Sigmoid colon (tissue), 7 donors: ENCODE measurements around the gene MIEN1. TPM values are rescaled to one million over a fixed set of nuclear protein-coding genes. Genes with fewer than 3 reads are reported as not detected.
"Not testable (repeated sequence)": the region's sequence is repeated elsewhere in the genome, so short reads cannot be mapped to it uniquely, and the experiment has no call there.

Experiments
- DNase-seq: peaks from one replicate; pipeline ENCODE4 v3.0.0-alpha.2; 2019
- H3K27ac ChIP-seq, 4 donors: fragments of 200-600 bp; sonication (generic); one replicate each; pipeline ENCODE4 v1.5.1; 2016 to 2019; ENCODE audit warnings: mild to moderate bottlenecking in 1 of 4
- H3K27me3 ChIP-seq, 3 donors: fragments of 200-600 bp; sonication (generic); one replicate each; pipeline ENCODE4 v1.5.1; 2019; ENCODE audit warnings: mild to moderate bottlenecking in 1 of 3
- H3K36me3 ChIP-seq, 4 donors: fragments of 200-600 bp; sonication (generic); one replicate each; pipeline ENCODE4 v1.5.1; 2016 to 2019
- H3K4me1 ChIP-seq, 4 donors: fragments of 200-600 bp; sonication (generic); one replicate each; pipeline ENCODE4 v1.5.1; 2017 to 2019
- H3K4me3 ChIP-seq, 4 donors: fragments of 200-600 bp; sonication (generic); one replicate each; pipeline ENCODE4 v1.5.1; 2017 to 2019; ENCODE audit warnings: mild to moderate bottlenecking in 2 of 4, moderate library complexity in 1 of 4
- H3K9me3 ChIP-seq, 4 donors: fragments of 200-600 bp in 3 of 4; sonication (generic) in 3 of 4; one replicate each; pipeline versions ENCODE4 v1.5.1 to v1.6.1; 2013 to 2019
- EP300 ChIP-seq, 4 donors: sonication (generic); formaldehyde crosslinking; IDR thresholded peaks; one replicate each; pipeline ENCODE4 v1.6.1; 2017; ENCODE audit warnings: antibody characterized with exemption in 4 of 4
- POLR2A ChIP-seq, 2 donors: fragments of 450-650 bp; IDR thresholded peaks; one replicate each; pipeline ENCODE4 v1.6.1; 2016; ENCODE audit warnings: antibody characterized with exemption in 2 of 2, mild to moderate bottlenecking in 2 of 2, moderate library complexity in 2 of 2
- POLR2AphosphoS5 ChIP-seq, 4 donors: sonication (generic); formaldehyde crosslinking; IDR thresholded peaks; one replicate each; pipeline ENCODE4 v1.6.1; 2017; ENCODE audit warnings: antibody characterized with exemption in 4 of 4
- WGBS, 2 donors: extraction: QIAGEN DNeasy Blood & Tissue Kit; methylation state at CpG; one replicate each; pipeline ENCODE4 v1.1.7; 2013; 5-methylcytosine and 5-hydroxymethylcytosine counted together
- intact Hi-C: fragments of 100-400 bp; cut with DNase I; formaldehyde crosslinking; loops from one replicate; pipeline ENCODE4 v1.15.1; 2023
- polyA plus RNA-seq, 3 donors: library from polyadenylated mRNA; stranded (reverse); fragments of 200-250 nt; gene quantifications; one replicate each; pipeline ENCODE4 v1.2.3, GENCODE V29; 2013
- total RNA-seq, 4 donors: library from RNA; depleted of rRNA; stranded (reverse); fragments of >200 nt; gene quantifications; one replicate each; pipeline ENCODE4 v1.1.0, GENCODE V29; 2016
- TF ChIP-seq, protein P1 (sequence below), 4 experiments: fragments of 450-650 bp in 3 of 4; fragments of 200-600 bp in 1 of 4; IDR thresholded peaks; one replicate each; pipeline ENCODE4 v1.5.1; 2016 to 2019; ENCODE audit warnings: antibody characterized with exemption in 4 of 4, mild to moderate bottlenecking in 3 of 4, moderate library complexity in 2 of 4
- donor health status: healthy with polysubstance abuse.
- donor health status: Bipolar disorder and iron deficiency.
- donor health status: healthy.

The MIEN1 gene
- total and polyA plus RNA-seq, 7 donors, result 52.4 to 226 (median 65.5) TPM

DNA sequence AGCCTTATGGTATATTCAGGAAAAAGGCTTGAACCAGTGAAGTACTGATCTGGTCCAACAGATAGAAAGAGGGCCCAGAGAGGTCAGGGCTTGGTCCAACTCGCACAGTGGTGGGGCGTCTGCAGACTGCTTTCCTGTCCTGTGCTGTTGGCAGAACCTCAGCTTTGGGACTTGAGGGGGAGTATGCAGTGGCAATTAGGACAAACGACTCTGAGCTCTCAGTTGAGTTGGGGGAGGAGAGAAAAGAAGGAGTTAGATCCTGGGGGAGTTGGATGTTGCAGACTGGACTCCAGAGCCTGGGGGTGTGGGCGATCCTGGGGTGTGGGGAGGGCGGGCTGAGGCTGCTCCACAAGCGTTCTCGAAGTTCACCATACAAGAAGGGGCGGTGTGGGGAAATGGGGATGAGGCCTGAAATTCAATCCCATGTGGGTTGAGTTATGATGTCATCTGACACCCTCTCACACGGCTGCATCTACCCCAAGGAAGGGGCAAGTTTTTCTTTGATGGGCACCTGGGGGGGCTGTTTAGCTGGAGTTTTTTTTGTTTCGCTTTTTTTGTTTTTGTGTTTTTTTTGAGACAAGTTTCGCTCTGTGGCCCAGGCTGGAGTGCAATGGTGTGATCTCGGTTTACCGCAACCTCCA, 22.0 kb upstream of the MIEN1 start:
- intact Hi-C loops, result loop anchor here (5.0 to 10.0 kb wide), 2 partner anchors 65 to 548 kb away; partner anchors contain the start of genes PGAP3 and RPL19
- WGBS, 2 donors, result 88% methylated on average over 13 of the region's 13 CpGs
- H3K36me3 ChIP-seq, result no peaks in the 10 kb centered on the region
- H3K27me3 ChIP-seq, result no peaks in the 10 kb centered on the region
- TF ChIP-seq POLR2A (IDR thresholded peaks at IDR 0.05) (no peak), EP300 (IDR thresholded peaks at IDR 0.05) (no peak), POLR2AphosphoS5 (IDR thresholded peaks at IDR 0.05) (no peak)
- TF ChIP-seq, protein P1, sequence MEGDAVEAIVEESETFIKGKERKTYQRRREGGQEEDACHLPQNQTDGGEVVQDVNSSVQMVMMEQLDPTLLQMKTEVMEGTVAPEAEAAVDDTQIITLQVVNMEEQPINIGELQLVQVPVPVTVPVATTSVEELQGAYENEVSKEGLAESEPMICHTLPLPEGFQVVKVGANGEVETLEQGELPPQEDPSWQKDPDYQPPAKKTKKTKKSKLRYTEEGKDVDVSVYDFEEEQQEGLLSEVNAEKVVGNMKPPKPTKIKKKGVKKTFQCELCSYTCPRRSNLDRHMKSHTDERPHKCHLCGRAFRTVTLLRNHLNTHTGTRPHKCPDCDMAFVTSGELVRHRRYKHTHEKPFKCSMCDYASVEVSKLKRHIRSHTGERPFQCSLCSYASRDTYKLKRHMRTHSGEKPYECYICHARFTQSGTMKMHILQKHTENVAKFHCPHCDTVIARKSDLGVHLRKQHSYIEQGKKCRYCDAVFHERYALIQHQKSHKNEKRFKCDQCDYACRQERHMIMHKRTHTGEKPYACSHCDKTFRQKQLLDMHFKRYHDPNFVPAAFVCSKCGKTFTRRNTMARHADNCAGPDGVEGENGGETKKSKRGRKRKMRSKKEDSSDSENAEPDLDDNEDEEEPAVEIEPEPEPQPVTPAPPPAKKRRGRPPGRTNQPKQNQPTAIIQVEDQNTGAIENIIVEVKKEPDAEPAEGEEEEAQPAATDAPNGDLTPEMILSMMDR (IDR thresholded peaks at IDR 0.05), result no peak
- H3K9me3 ChIP-seq, result no peaks in the 10 kb centered on the region
- no peak overlapping the region for H3K27ac ChIP-seq
- H3K4me1 ChIP-seq, result peaks cover 0 to 32% (median 16%) of the 10 kb centered on the region in 4 donors
- peak; percentile 50 for DNase-seq
- no peak overlapping the region for H3K4me3 ChIP-seq

DNA sequence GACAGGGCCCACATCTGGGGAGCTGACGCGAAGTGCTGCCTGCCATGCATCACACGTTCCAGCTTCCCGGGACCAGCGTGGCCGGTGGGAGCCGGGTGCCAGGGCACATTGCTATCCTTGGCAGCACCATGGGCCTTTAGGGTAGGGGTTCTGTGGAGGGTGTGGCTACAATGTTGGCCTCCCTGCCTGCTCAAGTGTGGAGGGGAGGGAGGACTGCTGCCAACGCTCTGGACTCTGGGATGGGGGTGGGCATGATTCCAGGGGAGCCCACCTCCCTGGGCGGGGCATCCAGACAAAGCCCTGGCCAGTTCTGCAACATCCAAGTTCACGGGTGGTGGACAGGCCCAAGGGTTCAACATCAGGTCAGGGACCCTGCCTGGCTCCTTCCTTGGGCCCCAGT, 21.3 kb upstream of the MIEN1 start:
- 69 to 82% methylated on average over 10 of the region's 10 CpGs for WGBS, 2 donors
- no peak overlapping the region for H3K4me3 ChIP-seq
- TF ChIP-seq, protein P1 (IDR thresholded peaks at IDR 0.05), result no peak
- no peak for TF ChIP-seq POLR2AphosphoS5 (IDR thresholded peaks at IDR 0.05)
- no peak for TF ChIP-seq POLR2A (IDR thresholded peaks at IDR 0.05)
- H3K36me3 ChIP-seq, result no peaks in the 10 kb centered on the region
- H3K4me1 ChIP-seq, result peaks cover 0 to 32% (median 16%) of the 10 kb centered on the region in 4 donors
- H3K9me3 ChIP-seq, result no peaks in the 10 kb centered on the region
- DNase-seq, result peak; percentile 63
- no peak overlapping the region for H3K27ac ChIP-seq
- intact Hi-C loops, result loop anchor here (5.0 to 10.0 kb wide), 2 partner anchors 64 to 547 kb away; partner anchors contain the start of genes PGAP3 and RPL19
- H3K27me3 ChIP-seq, result no peaks in the 10 kb centered on the region

DNA sequence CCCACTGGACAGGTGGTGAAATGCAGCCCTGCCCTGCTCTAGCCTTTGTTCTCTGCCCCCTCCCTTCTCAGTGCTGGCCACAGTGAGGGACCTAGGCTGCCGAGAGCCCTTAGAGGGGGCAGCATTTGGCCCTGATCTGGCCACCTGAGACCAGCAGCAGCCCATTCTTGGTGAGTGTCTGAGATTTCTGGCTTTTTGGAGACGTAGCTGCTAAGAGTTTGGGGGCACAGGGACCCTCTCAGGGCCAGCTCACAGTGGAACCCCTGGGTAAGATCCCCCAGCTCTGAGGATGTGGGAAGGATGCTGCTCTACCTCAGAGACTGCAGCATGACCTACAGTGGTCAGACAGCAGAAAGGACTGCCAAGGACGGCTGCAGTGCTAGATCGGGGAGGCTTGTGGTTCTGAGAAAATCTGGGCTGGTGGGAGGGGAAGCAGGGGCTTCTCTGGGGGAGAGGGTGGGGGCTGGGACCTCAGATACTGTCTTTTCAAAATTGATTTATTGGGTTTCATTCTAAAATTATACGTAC, 20.7 kb upstream of the MIEN1 start:
- 72 to 78% methylated on average over 5 of the region's 5 CpGs for WGBS, 2 donors
- H3K9me3 ChIP-seq, result no peaks in the 10 kb centered on the region
- no peak overlapping the region for H3K4me3 ChIP-seq
- H3K27me3 ChIP-seq, result no peaks in the 10 kb centered on the region
- no peak overlapping the region for H3K27ac ChIP-seq
- DNase-seq, result no peak
- TF ChIP-seq POLR2A (IDR thresholded peaks at IDR 0.05) (no peak), EP300 (IDR thresholded peaks at IDR 0.05) (no peak), POLR2AphosphoS5 (IDR thresholded peaks at IDR 0.05) (no peak)
- TF ChIP-seq, protein P1 (IDR thresholded peaks at IDR 0.05), result no peak
- intact Hi-C loops, result loop anchor here (5.0 to 10.0 kb wide), 2 partner anchors 64 to 546 kb away; partner anchors contain the start of genes PGAP3 and RPL19
- H3K36me3 ChIP-seq, result no peaks in the 10 kb centered on the region
- peaks cover 0 to 32% (median 16%) of the 10 kb centered on the region in 4 donors for H3K4me1 ChIP-seq

DNA sequence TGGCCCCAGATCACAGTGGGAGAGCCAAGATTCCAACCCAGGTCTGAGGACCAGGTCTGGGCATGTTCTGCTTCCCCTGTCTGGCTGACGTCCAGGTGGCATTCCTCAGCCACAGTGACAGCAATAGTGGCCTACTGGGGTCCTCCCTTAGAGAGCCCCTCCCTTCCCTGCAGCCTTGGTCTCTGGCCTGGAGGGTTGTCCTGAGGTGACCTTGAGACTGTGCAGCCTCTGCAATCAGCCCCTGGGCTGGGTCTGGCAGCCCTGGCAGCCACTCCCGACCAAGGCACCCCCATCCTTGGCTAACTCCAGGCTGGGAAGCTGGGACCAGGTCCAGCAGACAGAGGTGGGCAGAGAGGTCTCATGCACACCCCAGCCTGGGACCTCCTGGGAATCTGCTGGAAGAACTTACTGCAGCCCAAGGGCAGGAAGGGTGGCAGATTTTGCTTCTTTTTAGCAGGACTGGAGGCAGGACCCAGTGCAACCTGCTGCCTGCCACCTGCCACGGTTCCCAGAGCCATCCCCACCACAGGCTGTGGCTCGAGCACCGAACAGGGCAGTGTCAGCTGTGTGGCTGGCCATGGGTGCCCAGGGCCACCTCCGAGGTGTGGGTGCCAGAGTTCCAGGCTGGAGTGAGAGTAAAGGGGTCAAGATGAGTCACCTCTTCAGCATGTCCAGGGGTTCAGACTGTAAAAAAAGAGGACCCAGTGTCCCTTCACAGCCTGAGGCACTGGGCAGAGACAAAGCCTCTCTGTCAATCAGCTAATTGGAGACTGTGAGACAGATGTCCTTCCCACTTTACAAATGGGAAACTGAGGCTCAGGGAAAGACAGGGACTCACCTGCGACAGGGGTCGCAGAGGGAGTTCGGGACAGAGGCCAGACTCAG, 20.0 kb upstream of the MIEN1 start:
- Histone ChIP-seq H3K36me3 (no peaks in the 10 kb centered on the region), H3K9me3 (no peaks in the 10 kb centered on the region), H3K4me3 (no peak overlapping the region), H3K27me3 (no peaks in the 10 kb centered on the region), H3K4me1 (peaks cover 0 to 29% (median 15%) of the 10 kb centered on the region in 4 donors), H3K27ac (no peak overlapping the region)
- intact Hi-C loops, result loop anchor here (5.0 to 10.0 kb wide), 2 partner anchors 63 to 546 kb away; partner anchors contain the start of genes PGAP3 and RPL19
- peak; percentile 53 for DNase-seq
- TF ChIP-seq POLR2A (IDR thresholded peaks at IDR 0.05) (no peak), POLR2AphosphoS5 (IDR thresholded peaks at IDR 0.05) (no peak), EP300 (IDR thresholded peaks at IDR 0.05) (no peak)
- TF ChIP-seq, protein P1 (IDR thresholded peaks at IDR 0.05), result no peak
- WGBS, 2 donors, result 30 to 69% methylated on average over 9 of the region's 9 CpGs

DNA sequence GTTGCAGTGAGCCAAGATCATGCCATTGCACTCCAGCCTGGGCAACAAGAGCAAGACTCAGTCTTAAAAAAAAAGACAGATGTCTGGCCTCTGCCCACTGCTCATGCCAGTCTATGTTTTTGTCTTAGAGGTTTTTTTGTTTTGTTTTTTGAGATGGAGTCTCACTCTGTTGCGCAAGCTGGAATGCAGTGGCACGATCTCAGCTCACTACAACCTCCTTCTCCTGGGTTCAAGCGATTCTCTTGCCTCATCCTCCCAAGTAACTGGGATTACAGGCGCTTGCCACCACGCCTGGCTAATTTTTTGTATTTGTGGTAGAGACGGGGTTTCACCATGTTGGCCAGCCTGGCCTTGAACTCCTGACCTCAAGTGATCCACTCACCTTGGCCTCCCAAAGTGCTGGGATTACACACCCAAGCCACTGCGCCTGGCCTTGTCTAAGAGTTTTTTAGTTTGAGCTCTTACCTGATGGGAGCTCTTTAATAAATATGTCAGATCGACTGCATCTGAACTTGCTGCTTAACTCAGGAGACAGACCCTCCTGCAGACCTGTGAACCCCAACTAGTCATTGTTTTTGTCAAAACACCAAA, 18.2 kb upstream of the MIEN1 start:
- 93 to 97% methylated on average over 8 of the region's 8 CpGs for WGBS, 2 donors
- Histone ChIP-seq H3K4me1 (peaks cover 0 to 16% (median 7%) of the 10 kb centered on the region in 4 donors), H3K27me3 (peaks cover 0 to 12% (median 4%) of the 10 kb centered on the region in 3 donors)
- H3K27ac ChIP-seq, H3K4me3 ChIP-seq, H3K9me3 ChIP-seq, intact Hi-C loops, H3K36me3 ChIP-seq: not testable (repeated sequence)
- DNase-seq, result peak; percentile 26
